ENCODE data around the gene ADCY2.

The ADCY2 gene

DNA sequence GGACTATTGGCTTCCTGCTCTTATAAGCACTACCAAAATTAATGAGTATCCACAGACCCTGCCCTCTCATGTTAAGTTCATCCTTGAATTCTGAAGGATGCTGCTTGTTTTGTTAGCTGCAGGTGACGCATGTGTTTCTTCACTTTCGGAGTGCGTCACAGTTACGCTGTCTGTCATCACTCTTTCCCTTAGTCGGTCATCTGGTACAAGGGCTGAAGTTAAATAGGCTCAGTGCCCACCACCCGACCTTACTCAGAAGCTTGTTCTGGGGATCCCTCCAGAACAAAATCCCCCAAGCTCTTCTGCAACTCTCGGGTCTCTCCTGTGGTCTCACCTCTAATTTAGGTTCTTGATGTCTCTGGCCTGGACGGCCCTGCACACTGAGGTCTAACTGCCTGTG, 51.0 kb downstream of the ADCY2 start:
- no peak for DNase-seq

DNA sequence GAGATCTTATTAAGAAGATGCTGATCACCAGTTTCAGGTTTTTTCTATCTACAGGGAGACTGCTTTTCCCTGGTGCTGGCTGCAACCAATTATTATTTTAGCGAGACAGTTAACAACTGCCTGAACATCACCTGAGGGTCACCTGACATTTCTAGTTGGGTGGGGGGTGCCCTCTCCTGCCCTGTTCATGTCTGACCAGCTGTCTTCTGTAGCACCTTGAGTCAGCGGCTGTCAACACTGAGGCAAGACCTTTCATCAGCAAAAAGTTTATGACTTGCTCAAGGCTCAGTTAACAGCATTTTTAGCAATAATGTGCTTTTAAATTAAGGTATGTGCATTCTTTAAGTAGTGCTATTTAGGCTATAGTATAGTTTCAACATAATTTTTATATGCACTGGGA, 58.0 kb downstream of the ADCY2 start:
- DNase-seq = no peak

DNA sequence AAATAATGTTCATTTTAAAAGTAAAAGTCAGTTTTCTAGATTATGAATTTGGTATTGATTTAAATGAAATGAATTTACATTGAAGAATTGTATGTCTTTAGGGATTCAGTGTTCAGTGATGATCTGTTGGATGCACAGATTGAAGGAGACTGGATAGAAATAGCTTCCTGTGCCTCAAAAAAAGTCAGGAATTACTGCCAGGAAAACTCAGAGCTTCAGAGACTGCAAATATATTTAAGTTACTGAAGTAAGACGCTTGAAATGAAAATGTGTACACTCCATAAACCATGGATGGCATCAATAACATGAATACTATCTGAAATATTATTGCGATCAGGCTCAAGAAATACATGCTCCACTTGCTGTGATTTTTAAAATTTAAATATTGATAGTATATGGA, 60.3 kb downstream of the ADCY2 start:
- no peak for DNase-seq

- DNase-seq = no peak
Observed at GRCh38 chr5:7461371-7461770, 65.4 kb downstream of the ADCY2 start.

DNA sequence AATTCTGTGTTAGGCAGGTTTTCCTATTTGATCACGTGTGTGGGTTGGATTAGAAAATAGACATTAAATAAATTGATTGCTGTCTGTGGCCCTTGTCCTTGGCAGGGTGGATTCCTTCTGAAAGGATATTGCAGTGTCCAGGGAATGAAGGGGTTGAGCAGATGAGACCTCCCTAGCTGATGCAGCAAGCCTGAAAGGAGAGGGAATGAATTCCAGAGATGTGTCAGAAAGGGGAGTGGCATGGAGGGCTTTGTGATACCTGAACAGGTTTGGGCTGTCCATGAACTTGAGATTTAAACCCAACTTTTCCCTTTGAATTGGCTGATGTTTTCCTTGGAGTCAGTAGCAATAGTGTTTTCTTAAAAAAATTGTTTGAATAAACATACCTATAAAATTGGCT, 66.8 kb downstream of the ADCY2 start:
- DNase-seq = no peak

- DNase-seq = peak; percentile 1
Observed at GRCh38 chr5:7464182-7464581, 68.2 kb downstream of the ADCY2 start.

DNA sequence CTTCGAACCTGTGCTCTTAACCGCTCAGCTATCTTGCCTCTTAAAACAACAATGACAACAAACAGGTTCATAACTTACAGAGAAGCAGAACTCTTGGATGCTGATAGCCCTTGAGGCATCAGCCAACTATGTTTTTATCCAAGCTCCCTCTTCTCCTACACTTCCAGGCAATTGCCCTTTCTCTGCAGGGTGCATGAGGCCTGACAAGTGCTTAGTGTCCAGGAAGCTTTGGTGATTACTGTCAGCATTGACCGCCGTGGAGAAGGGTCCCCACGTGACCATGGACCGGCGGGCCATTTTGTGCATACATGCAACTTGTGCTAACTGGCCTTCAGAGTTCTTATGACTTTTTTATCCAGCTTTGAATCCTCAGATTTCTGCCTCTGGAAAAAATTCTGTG, 71.2 kb downstream of the ADCY2 start:
- no peak for DNase-seq

- no peak for DNase-seq
Observed at GRCh38 chr5:7468742-7469141, 72.8 kb downstream of the ADCY2 start.

DNA sequence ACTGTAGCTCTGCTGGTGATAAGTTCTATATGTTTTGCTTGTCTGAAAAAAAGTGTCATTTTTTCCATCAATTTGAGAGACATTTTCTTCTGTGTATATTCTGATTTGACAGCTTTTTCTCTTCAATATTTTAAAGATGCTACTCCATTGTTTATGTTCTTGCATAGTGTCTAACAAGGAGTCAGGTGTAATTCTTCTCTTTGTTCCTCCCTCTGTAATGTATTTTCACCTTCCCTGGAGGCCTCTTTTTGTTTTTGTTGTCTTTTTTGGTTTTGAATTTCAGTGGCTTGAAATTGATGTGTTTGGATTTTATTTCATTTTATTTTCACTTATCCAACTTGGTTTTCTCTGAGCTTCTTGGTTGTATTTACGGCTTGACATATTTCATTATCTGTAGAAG, 75.8 kb downstream of the ADCY2 start:
- DNase-seq = no peak

DNA sequence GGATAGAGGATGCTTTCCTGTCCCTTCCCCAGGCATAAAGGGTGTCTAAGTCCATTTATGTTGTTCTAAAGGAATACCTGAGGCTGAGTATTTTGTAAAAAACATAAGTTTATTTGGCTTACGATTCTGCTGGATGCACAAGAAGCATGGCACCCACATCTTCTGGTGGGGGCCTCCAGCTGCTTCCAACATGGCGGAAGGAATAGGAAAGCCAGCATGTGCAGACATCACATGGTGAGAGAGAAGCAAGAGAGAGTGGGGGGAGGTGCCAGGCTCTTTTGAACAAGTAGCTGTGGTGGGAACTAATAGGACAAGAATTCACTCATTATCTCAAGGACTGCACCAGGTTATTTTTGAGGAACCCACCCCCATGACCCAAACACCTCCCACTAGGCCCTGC, 77.2 kb downstream of the ADCY2 start:
- DNase-seq = no peak

DNA sequence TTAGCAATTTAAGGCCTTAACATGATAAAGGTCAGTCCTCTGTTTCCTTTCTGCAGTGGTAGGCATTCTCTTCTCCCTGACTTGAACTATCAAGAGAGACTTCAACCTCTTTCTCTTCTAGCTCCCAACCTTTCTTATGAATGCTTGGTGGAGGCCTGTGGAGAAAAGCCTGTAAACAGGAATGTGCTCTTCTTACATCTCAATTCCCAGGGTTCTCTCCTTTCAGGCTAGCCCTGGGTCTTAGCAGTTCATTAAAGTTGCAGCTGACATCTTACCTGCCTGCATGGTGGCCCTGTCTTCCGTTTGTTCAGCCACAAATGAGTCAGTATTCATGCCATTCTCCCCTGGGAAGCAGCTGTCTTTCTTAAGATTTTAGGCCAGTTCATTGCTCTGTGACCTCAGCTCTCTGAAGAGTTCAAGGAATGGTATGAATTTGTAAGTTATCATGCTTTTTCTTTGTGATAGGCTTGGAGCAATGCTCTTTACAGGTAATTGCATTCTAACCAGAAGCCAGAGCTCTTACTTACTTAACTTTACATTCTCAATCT, 77.8 kb downstream of the ADCY2 start:
- DNase-seq = no peak

DNA sequence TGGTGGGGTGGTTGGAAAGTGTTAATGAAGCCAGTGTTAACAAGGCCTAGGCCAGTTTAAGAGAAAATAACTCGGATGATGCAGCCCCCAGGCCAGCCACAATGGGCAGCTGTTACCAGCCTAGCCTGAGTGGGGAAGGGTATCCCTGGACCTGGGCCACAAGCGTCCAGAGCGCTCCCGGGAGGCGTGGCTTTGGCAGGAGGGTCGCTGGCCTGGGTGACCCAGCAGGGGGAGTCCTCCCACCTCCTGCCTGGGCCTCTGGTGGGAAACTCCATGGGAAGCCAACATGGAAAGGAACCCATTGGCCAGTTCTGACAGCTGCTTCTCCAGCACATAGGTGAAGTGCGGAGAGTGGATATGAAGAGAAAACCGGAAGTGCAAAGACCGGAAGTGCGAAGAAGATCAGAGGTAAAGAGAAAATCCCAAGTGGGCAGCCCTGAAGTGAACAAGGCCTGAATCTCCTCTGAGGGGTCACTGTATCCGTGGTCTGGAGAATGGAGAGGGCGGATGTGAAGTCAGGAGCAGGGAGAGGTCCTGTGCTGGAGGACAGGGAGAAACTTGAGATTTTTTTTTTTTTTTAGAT, 79.0 kb downstream of the ADCY2 start:
- no peak for DNase-seq

DNA sequence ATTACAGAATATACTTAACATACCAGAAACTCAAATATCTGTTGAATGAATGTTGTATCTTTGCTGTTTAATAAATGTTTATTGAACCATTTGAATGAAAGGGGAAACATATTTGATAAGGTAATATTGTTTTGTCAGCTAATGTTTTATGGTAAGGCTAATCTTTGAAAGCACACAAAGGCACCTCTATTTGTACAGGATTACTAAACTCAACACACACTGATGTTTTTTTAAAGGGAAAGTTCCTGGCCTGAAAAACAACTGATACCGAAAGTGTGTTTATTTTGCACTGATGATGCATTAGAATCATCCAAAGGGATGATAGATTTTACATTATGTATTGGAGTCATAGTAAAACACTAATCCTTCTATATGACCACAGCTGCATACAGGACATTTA, 82.5 kb downstream of the ADCY2 start:
- DNase-seq = no peak

DNA sequence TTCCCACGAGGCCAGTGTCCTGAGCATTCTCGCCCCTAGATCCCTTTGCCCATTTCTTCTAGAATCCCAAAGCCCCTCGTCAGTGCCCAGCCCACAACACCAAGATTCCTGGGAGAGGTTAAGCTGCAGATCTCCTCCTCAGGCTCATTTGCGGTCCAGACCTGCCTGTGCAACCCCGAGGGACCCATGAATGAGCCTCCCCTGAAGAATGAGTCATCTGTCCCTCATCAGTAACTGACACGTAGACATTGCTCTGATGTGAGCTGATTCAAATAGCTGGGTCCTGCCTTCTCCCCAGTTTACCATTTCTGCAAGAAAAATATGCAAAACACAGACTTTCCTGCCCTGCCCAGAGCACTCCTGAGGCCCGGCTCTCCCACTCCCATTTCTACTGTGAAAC, 92.8 kb downstream of the ADCY2 start:
- DNase-seq = no peak

- DNase-seq = no peak
Observed at GRCh38 chr5:7492371-7492770, 96.4 kb downstream of the ADCY2 start.

- no peak for DNase-seq
Observed at GRCh38 chr5:7493081-7493480, 97.1 kb downstream of the ADCY2 start.

- DNase-seq = no peak
Observed at GRCh38 chr5:7493622-7494021, 97.7 kb downstream of the ADCY2 start.

DNA sequence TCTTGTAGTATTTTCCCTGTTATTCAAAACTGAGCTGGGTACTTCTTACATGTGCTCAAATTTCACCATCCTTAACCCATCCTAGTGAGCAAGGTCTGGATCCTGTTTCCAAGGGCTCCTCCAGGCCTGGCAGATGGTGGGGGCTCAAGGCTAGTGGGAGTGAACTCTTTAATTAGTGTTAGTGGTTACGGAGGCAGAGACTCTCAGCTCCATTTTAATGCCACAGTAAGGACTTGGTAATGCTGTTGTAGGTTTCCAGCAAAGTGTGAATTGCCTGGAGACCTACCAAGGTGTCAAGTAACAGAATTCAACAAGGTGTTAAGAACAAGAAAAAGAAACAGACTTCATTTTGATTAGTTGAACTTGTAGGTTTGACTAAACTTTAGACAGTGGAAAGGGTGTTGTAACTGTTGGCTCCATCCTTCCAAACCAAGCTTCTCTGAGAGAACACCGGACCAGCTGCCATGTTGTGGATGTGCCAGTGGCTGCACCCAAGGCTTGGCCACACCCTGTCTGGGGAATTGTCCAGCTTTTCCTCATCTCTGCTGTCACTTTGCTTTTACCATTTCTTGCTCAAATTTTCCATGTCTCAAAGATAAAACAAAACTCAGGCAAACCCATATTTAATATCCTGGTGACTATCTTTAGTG, 98.7 kb downstream of the ADCY2 start:
- DNase-seq = no peak

DNA sequence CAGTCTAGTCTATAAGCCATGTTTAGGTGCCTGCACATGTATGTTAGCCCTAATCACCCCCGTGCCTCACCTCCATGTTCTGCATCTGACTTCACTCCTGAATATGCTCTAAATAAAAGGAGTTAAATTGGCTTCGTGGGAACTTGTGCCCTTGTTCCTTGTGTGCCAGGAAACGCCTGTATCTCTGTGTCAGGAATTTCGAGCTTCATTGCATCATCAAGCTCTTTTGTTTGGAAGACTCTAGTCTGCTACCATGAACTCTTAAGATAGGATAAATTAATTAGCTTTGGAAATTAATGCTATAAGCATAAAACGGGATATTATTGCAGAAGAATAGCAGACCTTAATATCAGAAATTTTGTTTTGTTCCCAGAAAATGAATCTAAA, 99.2 kb downstream of the ADCY2 start:
- DNase-seq = no peak

DNA sequence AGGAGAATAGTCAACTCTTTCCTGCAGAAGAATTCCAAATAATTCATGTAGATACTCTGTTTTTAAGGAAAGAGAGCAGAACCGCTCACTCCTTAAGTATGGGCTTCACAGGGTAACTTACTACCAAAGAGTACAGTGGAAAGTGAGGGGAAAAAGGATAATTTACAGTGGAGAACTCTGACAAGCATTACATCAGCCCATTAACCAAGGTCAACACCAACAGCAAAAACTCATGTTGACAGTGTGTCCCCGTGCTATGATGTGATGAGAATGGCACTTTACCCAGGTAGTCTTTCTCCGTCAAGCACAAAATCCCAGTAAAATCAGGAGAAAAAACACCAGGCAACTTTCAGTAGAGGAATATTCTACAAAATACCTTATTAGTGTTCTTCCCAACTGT, 104.3 kb downstream of the ADCY2 start:
- no peak for DNase-seq

- no peak for DNase-seq
Observed at GRCh38 chr5:7501061-7501460, 105.1 kb downstream of the ADCY2 start.

DNA sequence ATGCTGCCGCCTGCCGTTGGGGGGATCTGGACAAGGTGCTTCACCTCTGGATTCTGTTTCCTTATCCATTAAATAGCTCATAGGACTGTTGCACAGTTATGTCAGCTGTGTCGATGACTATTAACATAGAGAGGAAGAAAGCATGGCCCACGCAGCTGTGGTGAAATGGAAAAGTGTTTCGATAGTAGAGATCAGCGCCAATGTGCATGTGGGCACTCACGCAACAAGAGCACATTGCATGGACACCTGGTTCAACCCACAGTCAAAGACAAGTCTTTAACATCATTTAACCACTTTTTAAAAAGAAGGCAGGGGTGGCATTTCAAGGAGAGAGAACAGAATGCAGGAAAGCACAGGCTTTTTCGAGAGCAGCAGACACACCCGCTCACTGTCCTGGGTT, 107.6 kb downstream of the ADCY2 start:
- no peak for DNase-seq

- DNase-seq = no peak
Observed at GRCh38 chr5:7515284-7515914, 119.5 kb downstream of the ADCY2 start.

- no peak for DNase-seq
Observed at GRCh38 chr5:7516253-7516652, 120.3 kb downstream of the ADCY2 start.

DNA sequence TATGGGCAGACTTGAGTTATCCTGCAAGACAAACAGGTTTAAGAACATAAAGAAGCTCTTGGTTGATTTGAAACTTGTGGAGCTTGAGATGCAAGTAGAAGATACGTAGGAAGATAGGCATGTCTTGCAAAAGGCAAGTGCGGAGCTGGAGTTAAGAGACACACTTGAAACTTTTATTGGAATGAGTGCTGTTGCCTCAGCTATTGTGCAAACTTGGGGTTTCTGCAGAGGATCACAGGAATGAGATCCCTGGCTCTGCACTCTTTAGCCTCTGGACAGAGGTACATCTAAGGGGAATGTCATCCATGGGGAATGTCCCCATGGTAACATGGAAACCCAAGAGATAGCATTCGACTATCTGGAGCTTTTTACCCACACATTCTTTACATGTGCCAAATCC, 121.1 kb downstream of the ADCY2 start:
- DNase-seq = no peak
